ENCODE results near the gene GREM1.

GREM1 gene

DNA sequence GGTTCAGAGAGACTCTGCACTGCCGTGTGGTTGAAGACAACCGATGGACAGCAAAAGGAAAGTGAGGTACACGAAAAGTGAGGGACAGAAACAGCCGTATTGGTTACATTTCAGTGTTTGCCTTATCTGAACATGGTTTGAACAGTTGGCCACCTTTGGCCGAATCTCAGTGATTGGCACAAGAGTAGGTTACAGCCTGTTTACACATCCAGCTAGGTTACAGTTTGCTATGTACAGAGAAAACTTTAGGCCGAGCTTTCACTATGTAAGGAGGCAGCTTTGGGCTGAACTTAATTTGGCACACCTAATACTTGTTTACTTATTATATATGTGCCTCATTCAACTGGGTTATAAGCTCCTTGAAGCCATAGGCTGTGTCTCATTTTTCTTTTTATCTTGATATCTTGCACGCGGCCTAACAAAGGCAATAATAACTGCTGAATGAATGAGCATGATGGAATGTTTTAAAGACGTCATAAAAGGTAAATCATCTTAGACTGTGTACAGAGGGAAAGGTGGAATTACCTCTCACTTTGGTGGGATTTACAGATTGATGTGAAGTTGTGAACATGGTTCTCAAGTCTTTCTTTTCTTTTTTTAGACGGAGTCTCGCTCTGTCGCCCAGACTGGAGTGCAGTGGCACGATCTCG is 17.2 kb upstream of the GREM1 start:
- Histone ChIP-seq H3K4me1 (ENCODE audit: control insufficient read depth, insufficient read depth, low read length) (peaks cover 41% of the 10 kb centered on the region), H3K9me3 (replicated peaks; ENCODE audit: low read length) (no peaks in the 10 kb centered on the region), H3K4me3 (ENCODE audit: low read length) (no peak overlapping the region), H3K36me3 (ENCODE audit: insufficient read depth, low read length) (no peaks in the 10 kb centered on the region), H3K9ac (ENCODE audit: low read depth, low read length) (no peak overlapping the region), H3K4me2 (ENCODE audit: low read length) (no peak overlapping the region), H3K27me3 (ENCODE audit: control insufficient read depth, insufficient read depth, low read length) (no peaks in the 10 kb centered on the region)

DNA sequence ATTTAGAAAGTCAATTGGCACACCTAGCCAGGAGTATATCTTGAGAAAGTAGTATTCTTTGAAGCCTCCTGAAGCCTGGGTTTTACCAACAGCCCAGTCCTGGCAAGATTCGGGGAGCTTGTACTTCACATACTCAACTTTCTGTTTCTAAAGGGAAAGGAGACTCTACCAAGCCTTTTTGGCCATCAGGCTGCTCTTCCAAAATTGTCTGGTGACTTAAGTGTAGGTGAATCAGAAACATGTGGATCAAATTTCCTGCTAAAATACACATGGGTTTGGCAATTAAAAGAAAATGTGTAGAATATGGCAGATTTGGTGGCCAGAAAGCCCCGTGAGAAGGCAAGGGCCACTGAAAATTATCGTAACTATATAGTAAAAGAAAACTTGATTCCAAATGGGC is 15.9 kb upstream of the GREM1 start:
- Histone ChIP-seq H3K4me2 (ENCODE audit: low read length) (peak overlapping the region; percentile 33), H3K9ac (ENCODE audit: low read depth, low read length) (peak overlapping the region; percentile 65), H3K4me3 (ENCODE audit: low read length) (peak overlapping the region; percentile 49), H3K9me3 (replicated peaks; ENCODE audit: low read length) (no peaks in the 10 kb centered on the region), H3K27me3 (ENCODE audit: control insufficient read depth, insufficient read depth, low read length) (no peaks in the 10 kb centered on the region), H3K36me3 (ENCODE audit: insufficient read depth, low read length) (no peaks in the 10 kb centered on the region), H3K4me1 (ENCODE audit: control insufficient read depth, insufficient read depth, low read length) (peaks cover 52% of the 10 kb centered on the region)

DNA sequence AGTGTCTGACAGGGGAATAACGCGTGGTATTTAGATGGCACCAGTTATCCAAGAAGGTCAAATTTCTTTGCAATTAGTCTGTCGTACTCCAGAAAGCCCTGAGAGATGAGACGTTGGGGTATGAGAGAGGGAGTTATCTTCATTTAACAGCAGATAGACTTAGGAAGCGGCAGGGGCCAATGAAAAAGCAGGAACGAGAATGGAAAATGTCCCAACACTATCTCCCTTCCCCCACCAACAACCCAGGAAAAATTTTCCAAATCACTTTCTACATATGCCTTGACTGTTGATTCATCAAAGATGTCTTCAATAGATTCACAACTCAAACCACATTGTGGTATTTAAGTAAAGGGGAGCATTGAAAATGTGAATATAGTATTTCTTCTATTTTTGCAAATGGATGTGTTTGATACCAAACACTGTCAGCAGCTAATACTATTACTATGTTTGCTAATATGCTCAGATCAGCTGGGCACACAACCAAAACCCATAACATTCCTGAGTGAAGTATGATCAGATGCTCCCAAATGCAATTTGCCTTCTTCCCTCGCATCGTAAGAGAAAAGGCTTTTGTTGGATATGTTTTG is 13.3 kb upstream of the GREM1 start:
- Histone ChIP-seq H3K4me1 (ENCODE audit: control insufficient read depth, insufficient read depth, low read length) (peaks cover 53% of the 10 kb centered on the region), H3K36me3 (ENCODE audit: insufficient read depth, low read length) (no peaks in the 10 kb centered on the region), H3K4me2 (ENCODE audit: low read length) (peak overlapping the region; percentile 75), H3K9ac (ENCODE audit: low read depth, low read length) (peak overlapping the region; percentile 72), H3K27me3 (ENCODE audit: control insufficient read depth, insufficient read depth, low read length) (no peaks in the 10 kb centered on the region), H3K4me3 (ENCODE audit: low read length) (peak overlapping the region; percentile 42), H3K9me3 (replicated peaks; ENCODE audit: low read length) (no peaks in the 10 kb centered on the region)

DNA sequence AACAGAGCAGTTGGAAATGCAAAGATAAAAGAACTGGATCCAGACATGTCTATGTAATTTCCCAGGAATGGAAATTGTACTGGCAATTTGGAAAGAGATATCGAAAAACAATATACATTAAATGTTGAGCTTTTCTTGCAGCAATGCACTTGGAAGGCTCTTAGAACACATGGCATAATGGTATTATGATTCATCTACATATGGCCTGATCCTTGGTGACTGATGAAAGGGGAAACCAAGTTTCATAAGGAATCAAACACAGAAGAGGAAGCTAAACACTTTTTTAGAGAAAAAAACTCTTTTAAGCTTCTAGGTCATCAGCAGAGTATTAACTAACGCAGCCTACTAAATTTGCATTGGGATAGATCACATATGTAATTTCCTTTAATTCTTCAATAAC is 12.4 kb upstream of the GREM1 start:
- Histone ChIP-seq H3K4me3 (ENCODE audit: low read length) (no peak overlapping the region), H3K4me2 (ENCODE audit: low read length) (peak overlapping the region; percentile 75), H3K9ac (ENCODE audit: low read depth, low read length) (peak overlapping the region; percentile 72), H3K4me1 (ENCODE audit: control insufficient read depth, insufficient read depth, low read length) (peaks cover 53% of the 10 kb centered on the region), H3K36me3 (ENCODE audit: insufficient read depth, low read length) (no peaks in the 10 kb centered on the region), H3K27me3 (ENCODE audit: control insufficient read depth, insufficient read depth, low read length) (no peaks in the 10 kb centered on the region), H3K9me3 (replicated peaks; ENCODE audit: low read length) (no peaks in the 10 kb centered on the region)

DNA sequence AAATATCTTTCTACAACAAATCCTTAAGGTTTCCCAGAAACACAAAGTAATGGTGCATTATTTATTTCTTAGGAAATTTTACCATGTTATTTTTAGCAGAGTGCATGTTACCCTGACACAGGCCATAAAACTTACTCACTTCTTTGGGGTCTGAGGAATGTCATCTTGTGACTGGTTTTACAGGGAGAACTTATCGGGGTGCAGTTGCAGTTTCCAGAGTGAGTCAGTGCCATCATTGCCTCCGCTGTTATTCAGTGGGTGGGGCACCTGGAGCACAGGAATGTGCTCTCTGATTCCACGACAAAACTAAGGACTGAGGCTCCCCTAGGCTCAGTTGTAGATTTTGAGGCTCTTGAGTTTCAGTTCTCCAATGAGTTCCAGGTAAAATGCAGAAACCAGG is 11.1 kb upstream of the GREM1 start:
- H3K36me3 ChIP-seq (ENCODE audit: insufficient read depth, low read length): no peaks in the 10 kb centered on the region
- H3K27me3 ChIP-seq (ENCODE audit: control insufficient read depth, insufficient read depth, low read length): no peaks in the 10 kb centered on the region
- H3K9me3 ChIP-seq (replicated peaks; ENCODE audit: low read length): no peaks in the 10 kb centered on the region
- H3K4me1 ChIP-seq (ENCODE audit: control insufficient read depth, insufficient read depth, low read length): peaks cover 43% of the 10 kb centered on the region
- peak overlapping the region; percentile 37 for H3K4me3 ChIP-seq (ENCODE audit: low read length)
- H3K9ac ChIP-seq (ENCODE audit: low read depth, low read length): peak overlapping the region; percentile 77
- H3K4me2 ChIP-seq (ENCODE audit: low read length): peak overlapping the region; percentile 65

- Histone ChIP-seq H3K4me1 (ENCODE audit: control insufficient read depth, insufficient read depth, low read length) (peaks cover 39% of the 10 kb centered on the region), H3K9ac (ENCODE audit: low read depth, low read length) (peak overlapping the region; percentile 77), H3K27me3 (ENCODE audit: control insufficient read depth, insufficient read depth, low read length) (no peaks in the 10 kb centered on the region), H3K4me2 (ENCODE audit: low read length) (peak overlapping the region; percentile 65), H3K4me3 (ENCODE audit: low read length) (no peak overlapping the region), H3K9me3 (replicated peaks; ENCODE audit: low read length) (no peaks in the 10 kb centered on the region), H3K36me3 (ENCODE audit: insufficient read depth, low read length) (no peaks in the 10 kb centered on the region)
These were observed 10.4 kb upstream of the GREM1 start for GRCh38 chr15:32707436-32707835.

DNA sequence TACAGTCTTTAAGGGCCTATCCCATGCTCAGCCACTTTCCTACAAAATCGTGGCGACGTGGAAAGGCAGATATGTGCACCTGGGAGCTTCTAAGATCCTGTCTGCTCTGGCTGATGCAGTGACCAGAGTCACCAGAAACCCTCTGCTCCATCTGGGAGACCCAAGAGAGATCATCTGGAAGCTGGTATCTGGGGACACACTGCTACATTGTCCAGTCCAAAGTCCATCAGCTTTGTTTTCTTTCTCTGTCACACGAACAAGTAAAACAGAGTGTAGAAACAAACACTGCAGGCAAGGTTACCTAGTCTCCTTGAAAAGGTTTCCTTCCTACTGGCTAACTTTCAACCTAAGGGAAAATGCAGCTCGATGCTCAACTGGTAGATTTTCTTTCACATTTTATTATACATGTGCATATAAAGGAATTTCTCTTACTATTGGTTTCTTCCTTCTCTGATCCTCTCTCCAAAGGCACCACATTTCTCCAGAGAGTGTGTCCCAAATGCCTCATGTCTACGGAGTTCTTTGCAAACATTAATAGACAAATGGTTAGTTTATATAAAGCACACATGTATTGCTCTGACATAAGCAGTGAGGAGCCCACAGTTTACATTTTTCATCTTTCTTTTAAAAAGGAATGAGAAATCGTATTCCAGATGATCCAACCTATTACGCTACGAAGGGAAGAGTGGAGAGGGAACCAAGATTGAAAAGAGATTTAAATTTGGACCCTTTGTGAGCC is 8.3 kb upstream of the GREM1 start:
- Histone ChIP-seq H3K36me3 (ENCODE audit: insufficient read depth, low read length) (no peaks in the 10 kb centered on the region), H3K4me1 (ENCODE audit: control insufficient read depth, insufficient read depth, low read length) (peaks cover 30% of the 10 kb centered on the region), H3K9me3 (replicated peaks; ENCODE audit: low read length) (no peaks in the 10 kb centered on the region), H3K4me2 (ENCODE audit: low read length) (no peak overlapping the region), H3K4me3 (ENCODE audit: low read length) (no peak overlapping the region), H3K27me3 (ENCODE audit: control insufficient read depth, insufficient read depth, low read length) (no peaks in the 10 kb centered on the region), H3K9ac (ENCODE audit: low read depth, low read length) (no peak overlapping the region)

DNA sequence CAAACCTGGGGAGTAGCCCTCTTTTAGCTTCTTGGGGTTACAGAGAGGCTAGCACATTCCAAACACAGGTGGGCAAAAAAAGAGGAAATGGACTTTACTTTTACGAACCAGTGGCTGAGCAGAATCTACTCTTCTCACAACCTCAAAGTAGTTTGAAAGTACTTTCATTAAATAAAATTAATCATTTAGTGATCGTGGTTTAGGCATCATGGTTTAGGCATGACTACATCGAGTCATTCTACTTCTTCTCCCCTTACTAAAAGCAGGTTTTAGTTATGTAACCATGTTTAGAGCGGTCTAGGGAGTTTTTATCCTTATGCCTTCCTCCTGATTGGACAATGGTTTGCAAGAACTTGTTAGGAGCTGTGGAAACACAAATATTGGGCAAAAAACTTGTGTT is 2.5 kb upstream of the GREM1 start:
- no peak overlapping the region for H3K4me2 ChIP-seq (ENCODE audit: low read length)
- no peaks in the 10 kb centered on the region for H3K9me3 ChIP-seq (replicated peaks; ENCODE audit: low read length)
- no peaks in the 10 kb centered on the region for H3K27me3 ChIP-seq (ENCODE audit: control insufficient read depth, insufficient read depth, low read length)
- peaks cover 25% of the 10 kb centered on the region for H3K4me1 ChIP-seq (ENCODE audit: control insufficient read depth, insufficient read depth, low read length)
- H3K36me3 ChIP-seq (ENCODE audit: insufficient read depth, low read length): peaks cover 14% of the 10 kb centered on the region
- H3K9ac ChIP-seq (ENCODE audit: low read depth, low read length): no peak overlapping the region
- no peak overlapping the region for H3K4me3 ChIP-seq (ENCODE audit: low read length)

GRCh38 chr15:32716216-32716914 is 1.4 kb upstream of the GREM1 start:
- Histone ChIP-seq H3K4me3 (ENCODE audit: low read length) (peak overlapping the region; percentile 88), H3K4me2 (ENCODE audit: low read length) (peak overlapping the region; percentile 93), H3K4me1 (ENCODE audit: control insufficient read depth, insufficient read depth, low read length) (peaks cover 34% of the 10 kb centered on the region), H3K9ac (ENCODE audit: low read depth, low read length) (peak overlapping the region; percentile 97), H3K9me3 (replicated peaks; ENCODE audit: low read length) (no peaks in the 10 kb centered on the region), H3K27me3 (ENCODE audit: control insufficient read depth, insufficient read depth, low read length) (no peaks in the 10 kb centered on the region), H3K36me3 (ENCODE audit: insufficient read depth, low read length) (peaks cover 15% of the 10 kb centered on the region)

DNA sequence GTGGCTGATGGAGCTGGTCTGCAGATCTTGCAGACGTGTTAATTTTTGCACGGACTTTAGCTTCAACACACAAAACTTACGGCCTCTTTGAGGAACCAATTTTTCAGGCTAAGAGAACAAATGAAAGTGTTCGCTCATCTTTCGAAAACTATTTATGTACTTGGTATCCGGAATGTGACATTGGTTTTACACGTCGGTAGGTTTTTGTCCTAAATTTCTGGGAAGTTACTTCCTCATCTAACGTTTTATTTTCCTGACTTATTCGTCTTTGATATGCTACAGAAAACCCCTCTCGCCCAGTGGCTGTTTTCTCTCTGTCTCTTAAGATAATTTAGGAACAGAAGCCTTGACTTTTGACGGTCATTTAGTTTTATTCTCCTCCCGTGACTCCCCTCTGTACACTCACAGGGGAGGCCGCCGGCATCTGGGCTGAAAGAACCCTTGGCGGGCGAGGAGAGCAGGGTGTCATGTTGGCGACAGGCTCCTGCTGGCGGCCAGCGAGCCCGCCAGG is 834 bp upstream of the GREM1 start:
- Histone ChIP-seq H3K27me3 (ENCODE audit: control insufficient read depth, insufficient read depth, low read length) (no peaks in the 10 kb centered on the region), H3K4me3 (ENCODE audit: low read length) (peak overlapping the region; percentile 88), H3K4me2 (ENCODE audit: low read length) (peak overlapping the region; percentile 93), H3K9ac (ENCODE audit: low read depth, low read length) (peak overlapping the region; percentile 97), H3K4me1 (ENCODE audit: control insufficient read depth, insufficient read depth, low read length) (peaks cover 39% of the 10 kb centered on the region), H3K9me3 (replicated peaks; ENCODE audit: low read length) (no peaks in the 10 kb centered on the region), H3K36me3 (ENCODE audit: insufficient read depth, low read length) (peaks cover 15% of the 10 kb centered on the region)

GRCh38 chr15:32718227-32718820 is 520 bp downstream of the GREM1 start:
- Histone ChIP-seq H3K9me3 (replicated peaks; ENCODE audit: low read length) (no peaks in the 10 kb centered on the region), H3K27me3 (ENCODE audit: control insufficient read depth, insufficient read depth, low read length) (no peaks in the 10 kb centered on the region), H3K9ac (ENCODE audit: low read depth, low read length) (peak overlapping the region; percentile 97), H3K36me3 (ENCODE audit: insufficient read depth, low read length) (peaks cover 27% of the 10 kb centered on the region), H3K4me1 (ENCODE audit: control insufficient read depth, insufficient read depth, low read length) (peaks cover 47% of the 10 kb centered on the region), H3K4me3 (ENCODE audit: low read length) (peak overlapping the region; percentile 88), H3K4me2 (ENCODE audit: low read length) (peak overlapping the region; percentile 93)
